Caco-2 (cell line): ENCODE measurements around the gene ZBED4. TPM values are rescaled to one million over a fixed set of nuclear protein-coding genes. Genes with fewer than 3 reads are reported as not detected.

Experiments
- BruUV-seq: library from RNA; stranded (reverse); fragments of 400-500 nt; replicated peaks from 2 replicates; lab custom pipeline; 2021; lab: Mats Ljungman, UMichigan
- CTCF ChIA-PET: fragments of 300-600 bp; sonication (Branson Sonifier 250); formaldehyde crosslinking; loops from one replicate; lab custom pipeline; 2022; ENCODE audit warnings: antibody characterized with exemption; lab: Charles Lee
- POLR2A ChIA-PET: fragments of 300-600 bp; sonication (Branson Sonifier 250); formaldehyde crosslinking; loops from one replicate; lab custom pipeline; 2022; ENCODE audit warnings: antibody characterized with exemption; lab: Charles Lee
- DNase-seq, 2 experiments: peaks; one replicate each; pipeline versions ENCODE4 v3.0.0 to v3.0.0-alpha.2; 2020 to 2022
- H3K27me3 ChIP-seq: replicated peaks from 2 replicates; pipeline ENCODE4 v1.6.0; 2011; ENCODE audit warnings: low read length; ENCODE audit not compliant: control insufficient read depth, insufficient read depth
- H3K36me3 ChIP-seq: 2 replicates; pipeline ENCODE4 v1.5.1; 2011; ENCODE audit warnings: low read length; ENCODE audit not compliant: control insufficient read depth, insufficient read depth
- H3K4me1 ChIP-seq: fragments of 250-450 bp; sonication (Bioruptor Pico); 2 replicates; pipeline ENCODE4 v1.5.1; 2020; ENCODE audit warnings: mild to moderate bottlenecking
- H3K4me3 ChIP-seq: 2 replicates; pipeline ENCODE4 v1.5.1; 2011; ENCODE audit warnings: low read depth, mild to moderate bottlenecking, control low read depth, low read length
- H3K9me3 ChIP-seq: fragments of 250-450 bp; sonication (Bioruptor Pico); 2 replicates; pipeline ENCODE4 v1.5.1; 2020; ENCODE audit warnings: mild to moderate bottlenecking, moderate library complexity
- H3K27ac Mint-ChIP-seq: one replicate; pipeline ENCODE4 v1.8.0; 2022; ENCODE audit warnings: mixed read lengths; ENCODE audit not compliant: unreplicated experiment
- H3K27me3 Mint-ChIP-seq: one replicate; pipeline ENCODE4 v1.8.0; 2022; ENCODE audit warnings: mixed read lengths; ENCODE audit not compliant: insufficient read depth, unreplicated experiment
- H3K36me3 Mint-ChIP-seq: one replicate; pipeline ENCODE4 v1.8.0; 2022; ENCODE audit warnings: mild to moderate bottlenecking, mixed read lengths; ENCODE audit not compliant: insufficient read depth, unreplicated experiment
- H3K4me1 Mint-ChIP-seq: one replicate; pipeline ENCODE4 v1.8.0; 2022; ENCODE audit warnings: low read depth, mixed read lengths; ENCODE audit not compliant: unreplicated experiment
- H3K4me3 Mint-ChIP-seq: one replicate; pipeline ENCODE4 v1.8.0; 2022; ENCODE audit warnings: mild to moderate bottlenecking, moderate library complexity, mixed read lengths; ENCODE audit not compliant: unreplicated experiment
- H3K9me3 Mint-ChIP-seq: one replicate; pipeline ENCODE4 v1.8.0; 2022; ENCODE audit warnings: mixed read lengths; ENCODE audit not compliant: unreplicated experiment
- CTCF ChIP-seq, 2 experiments: fragments of 200-600 bp in 1 of 2; IDR thresholded peaks; 1 replicate in 1 of 2; 2 replicates in 1 of 2; pipeline versions ENCODE4 v1.5.1 to v1.8.0; 2011 to 2022; ENCODE audit warnings: antibody characterized with exemption in 1 of 2, control low read depth in 1 of 2, inconsistent platforms in 1 of 2, low read depth in 1 of 2, low read length in 1 of 2, mild to moderate bottlenecking in 1 of 2, moderate library complexity in 1 of 2; ENCODE audit not compliant: insufficient read depth in 1 of 2, severe bottlenecking in 1 of 2, unreplicated experiment in 1 of 2
- intact Hi-C: fragments of 100-400 bp; cut with micrococcal nuclease; formaldehyde crosslinking; loops from one replicate; pipeline ENCODE4 v1.10.0; 2022; ENCODE audit not compliant: unreplicated experiment
- total RNA-seq: library from RNA; stranded (reverse); gene quantifications from 2 replicates; pipeline ENCODE4 v1.2.3, GENCODE V29; 2022

The ZBED4 gene
- total RNA-seq, 1 experiment from 2014 or later, result 17.3 TPM

GRCh38 chr22:49862496-49862776, 8.8 kb downstream of the ZBED4 start:
- intact Hi-C loops, result no loop called here
- H3K4me1 Mint-ChIP-seq, result no peaks in the 10 kb centered on the region
- Histone ChIP-seq H3K9me3 (no peaks in the 10 kb centered on the region), H3K36me3 (0 out of 2 replicates have a peak, but pooled peaks cover 1% of the 10 kb centered on the region), H3K27me3 (no peaks in the 10 kb centered on the region), H3K4me1 (no peaks in the 10 kb centered on the region), H3K4me3 (no peak overlapping the region)
- H3K27me3 Mint-ChIP-seq, result no peaks in the 10 kb centered on the region
- peaks cover 37% of the 10 kb centered on the region for H3K36me3 Mint-ChIP-seq
- no peak overlapping the region for H3K27ac Mint-ChIP-seq
- H3K9me3 Mint-ChIP-seq, result peaks cover 21% of the 10 kb centered on the region
- no peak for TF ChIP-seq CTCF (IDR thresholded peaks at IDR 0.05; ENCODE audit: insufficient read depth in 1 of 2, low read depth in 1 of 2, low read length in 1 of 2, severe bottlenecking in 1 of 2, unreplicated experiment in 1 of 2)
- POLR2A ChIA-PET, result no interaction called here
- no peak overlapping the region for H3K4me3 Mint-ChIP-seq
- CTCF ChIA-PET, result no interaction called here
- DNase-seq, result no peak
- BruUV-seq, result no TSS peak

- no peak overlapping the region for H3K27ac Mint-ChIP-seq
- BruUV-seq, result no TSS peak
- H3K4me1 ChIP-seq, result no peaks in the 10 kb centered on the region
Observed at GRCh38 chr22:49863931-49864330, 10.3 kb downstream of the ZBED4 start.

GRCh38 chr22:49865156-49865555, 11.5 kb downstream of the ZBED4 start:
- Histone ChIP-seq H3K36me3 (0 out of 2 replicates have a peak, but pooled peaks cover 1% of the 10 kb centered on the region), H3K27me3 (no peaks in the 10 kb centered on the region), H3K4me3 (no peak overlapping the region), H3K9me3 (no peaks in the 10 kb centered on the region; the same call in 1 of the 2 replicates), H3K4me1 (no peaks in the 10 kb centered on the region)
- H3K4me1 Mint-ChIP-seq, result no peaks in the 10 kb centered on the region
- peaks cover 36% of the 10 kb centered on the region for H3K9me3 Mint-ChIP-seq
- peaks cover 53% of the 10 kb centered on the region for H3K36me3 Mint-ChIP-seq
- no TSS peak for BruUV-seq
- ChIA-PET CTCF (no interaction called here), POLR2A (no interaction called here)
- H3K27me3 Mint-ChIP-seq, result no peaks in the 10 kb centered on the region
- no peak for DNase-seq
- intact Hi-C loops, result no loop called here
- no peak overlapping the region for H3K4me3 Mint-ChIP-seq
- TF ChIP-seq CTCF (IDR thresholded peaks at IDR 0.05; ENCODE audit: insufficient read depth in 1 of 2, low read depth in 1 of 2, low read length in 1 of 2, severe bottlenecking in 1 of 2, unreplicated experiment in 1 of 2), result no peak
- H3K27ac Mint-ChIP-seq, result no peak overlapping the region

More at GRCh38 chr22:49863931-49864330, 10.3 kb downstream of the ZBED4 start:
- Mint-ChIP-seq H3K36me3 (peaks cover 45% of the 10 kb centered on the region), H3K4me1 (no peaks in the 10 kb centered on the region), H3K27me3 (no peaks in the 10 kb centered on the region), H3K4me3 (no peak overlapping the region), H3K9me3 (peaks cover 27% of the 10 kb centered on the region)
- Histone ChIP-seq H3K4me3 (no peak overlapping the region), H3K36me3 (0 out of 2 replicates have a peak, but pooled peaks cover 1% of the 10 kb centered on the region), H3K9me3 (no peaks in the 10 kb centered on the region), H3K27me3 (no peaks in the 10 kb centered on the region)
- intact Hi-C loops, result no loop called here
- TF ChIP-seq CTCF (IDR thresholded peaks at IDR 0.05; ENCODE audit: insufficient read depth in 1 of 2, low read depth in 1 of 2, low read length in 1 of 2, severe bottlenecking in 1 of 2, unreplicated experiment in 1 of 2), result no peak
- CTCF ChIA-PET, result no interaction called here
- DNase-seq, result no peak
- POLR2A ChIA-PET, result no interaction called here
